Natural killer cell (primary cell): ENCODE results near the gene IL1RAPL2. TPM values are rescaled to one million over a fixed set of nuclear protein-coding genes. Genes with fewer than 3 reads are reported as not detected.

ENCODE experiments used
- ATAC-seq, 3 donors: fragments of 150-1000 bp in 2 of 3; fragments of 200-7000 bp in 1 of 3; cut with Tn5 transposase; 1 replicate in 1 of 3; 2 replicates in 2 of 3; pipeline ENCODE4 v1.10.0; 2021; ENCODE audit warnings: mild to moderate bottlenecking in 2 of 3, moderate library complexity in 2 of 3
- DNase-seq, 2 donors: peaks; one replicate each; pipeline versions ENCODE4 v3.0.0 to v3.0.0-alpha.2; 2013 to 2021; ENCODE audit warnings: mixed read lengths in 1 of 2
- H3K27ac ChIP-seq: one replicate; pipeline ENCODE4 v1.5.1; 2013; ENCODE audit warnings: mild to moderate bottlenecking, low read length
- H3K27me3 ChIP-seq: one replicate; pipeline ENCODE4 v1.6.1; 2013; ENCODE audit warnings: low read length; ENCODE audit not compliant: control insufficient read depth, insufficient read depth
- H3K36me3 ChIP-seq: one replicate; pipeline ENCODE4 v1.6.1; 2013; ENCODE audit warnings: low read length; ENCODE audit not compliant: control insufficient read depth, insufficient read depth
- H3K4me1 ChIP-seq: one replicate; pipeline ENCODE4 v1.6.1; 2013; ENCODE audit warnings: low read length; ENCODE audit not compliant: control insufficient read depth, insufficient read depth
- H3K4me3 ChIP-seq: one replicate; pipeline ENCODE4 v1.5.1; 2013; ENCODE audit warnings: low read length
- H3K9me3 ChIP-seq: one replicate; pipeline ENCODE4 v1.6.1; 2013; ENCODE audit warnings: low read length; ENCODE audit not compliant: control insufficient read depth, insufficient read depth
- H3K27ac Mint-ChIP-seq, 2 donors: one replicate each; pipeline ENCODE4 v1.8.0; 2022; ENCODE audit warnings: mild to moderate bottlenecking in 2 of 2, mixed read lengths in 2 of 2, moderate library complexity in 1 of 2
- H3K27me3 Mint-ChIP-seq, 2 donors: one replicate each; pipeline ENCODE4 v1.8.0; 2022; ENCODE audit warnings: low read depth in 2 of 2, mixed read lengths in 2 of 2
- H3K36me3 Mint-ChIP-seq: one replicate; pipeline ENCODE4 v1.8.0; 2022; ENCODE audit warnings: mixed read lengths
- H3K4me1 Mint-ChIP-seq, 2 donors: one replicate each; pipeline ENCODE4 v1.8.0; 2022; ENCODE audit warnings: mixed read lengths in 2 of 2
- H3K4me3 Mint-ChIP-seq: one replicate; pipeline ENCODE4 v1.8.0; 2022; ENCODE audit warnings: mild to moderate bottlenecking, moderate library complexity, mixed read lengths
- H3K9me3 Mint-ChIP-seq, 2 donors: one replicate each; pipeline ENCODE4 v1.8.0; 2022; ENCODE audit warnings: mixed read lengths in 2 of 2
- CTCF ChIP-seq: fragments of 200-600 bp; IDR thresholded peaks from one replicate; pipeline ENCODE4 v1.8.0; 2022; ENCODE audit warnings: antibody characterized with exemption
- WGBS: methylation state at CpG from one replicate; pipeline ENCODE4 v1.1.7; 2013; ENCODE audit warnings: missing lambda C conversion rate; ENCODE audit not compliant: insufficient coverage; 5-methylcytosine and 5-hydroxymethylcytosine counted together
- intact Hi-C: fragments of 100-400 bp; cut with micrococcal nuclease; formaldehyde crosslinking; loops from one replicate; pipeline ENCODE4 v1.14.2; 2022
- total RNA-seq, 4 donors: library from RNA; stranded (reverse); fragments of 120-200 nt in 1 of 4; gene quantifications; one replicate each; pipeline versions ENCODE4 v1.2.3 to v1.2.4, GENCODE V29; 2013 to 2022

The IL1RAPL2 gene
- total RNA-seq, 3 donors from 2014 or later (not counting 1 experiment from before 2014, with no cell fraction given) = not detected

- no peaks in the 10 kb centered on the region for H3K27me3 Mint-ChIP-seq
- no peaks in the 10 kb centered on the region for H3K4me1 Mint-ChIP-seq
- WGBS = 100% methylated on average over 1 of the region's 7 CpGs
- H3K36me3 Mint-ChIP-seq = no peaks in the 10 kb centered on the region
- intact Hi-C loops = no loop called here
- peaks cover 3 to 11% of the 10 kb centered on the region in 2 donors for H3K9me3 Mint-ChIP-seq
- no peak for DNase-seq
- TF ChIP-seq CTCF = no peak
- no peak for ATAC-seq
- Histone ChIP-seq H3K9me3 (no peaks in the 10 kb centered on the region), H3K4me3 (no peak within 1 kb of the TSS), H3K27me3 (no peaks in the 10 kb centered on the region), H3K36me3 (no peaks in the 10 kb centered on the region), H3K27ac (no peak within 1 kb of the TSS), H3K4me1 (no peaks in the 10 kb centered on the region)
- no peak within 1 kb of the TSS for H3K4me3 Mint-ChIP-seq
- no peak within 1 kb of the TSS for H3K27ac Mint-ChIP-seq
These were observed 654.6 kb downstream of the IL1RAPL2 start, which contains the start of gene TEX13A for GRCh38 chrX:105220636-105221035. Gene TEX13A (minus strand): TSS chrX:105220694. CDS start chrX:105220397, 297 bp downstream.

- H3K27me3 ChIP-seq = no peaks in the 10 kb centered on the region
- H3K36me3 ChIP-seq = no peaks in the 10 kb centered on the region
- H3K4me1 ChIP-seq = no peaks in the 10 kb centered on the region
- Mint-ChIP-seq H3K36me3 (no peaks in the 10 kb centered on the region), H3K9me3 (peaks cover 3 to 11% of the 10 kb centered on the region in 2 donors), H3K4me3 (no peak overlapping the region), H3K27me3 (no peaks in the 10 kb centered on the region), H3K27ac (no peak overlapping the region), H3K4me1 (no peaks in the 10 kb centered on the region)
- ATAC-seq (no peak), DNase-seq (no peak)
- no peaks in the 10 kb centered on the region for H3K9me3 ChIP-seq
- no peak overlapping the region for H3K27ac ChIP-seq
- WGBS = no CpG with 5 or more reads among the region's 3 CpGs
- H3K4me3 ChIP-seq = no peak overlapping the region
- TF ChIP-seq CTCF = no peak
- intact Hi-C loops = no loop called here
These were observed 655.4 kb downstream of the IL1RAPL2 start for GRCh38 chrX:105221374-105221773.

GRCh38 chrX:105226499-105226898, 660.5 kb downstream of the IL1RAPL2 start:
- H3K36me3 ChIP-seq = no peaks in the 10 kb centered on the region
- no peak for TF ChIP-seq CTCF
- Mint-ChIP-seq H3K27me3 (no peaks in the 10 kb centered on the region), H3K36me3 (no peaks in the 10 kb centered on the region), H3K4me3 (no peak overlapping the region), H3K4me1 (no peaks in the 10 kb centered on the region), H3K27ac (no peak overlapping the region), H3K9me3 (peaks cover 5 to 15% of the 10 kb centered on the region in 2 donors)
- no peak overlapping the region for H3K4me3 ChIP-seq
- WGBS = 67% methylated on average over 3 of the region's 5 CpGs
- no peak overlapping the region for H3K27ac ChIP-seq
- DNase-seq (no peak), ATAC-seq (no peak)
- no peaks in the 10 kb centered on the region for H3K9me3 ChIP-seq
- no peaks in the 10 kb centered on the region for H3K27me3 ChIP-seq
- intact Hi-C loops = no loop called here
- no peaks in the 10 kb centered on the region for H3K4me1 ChIP-seq

GRCh38 chrX:105228602-105229001, 662.6 kb downstream of the IL1RAPL2 start:
- H3K4me3 Mint-ChIP-seq = no peak overlapping the region
- peaks cover 4 to 9% of the 10 kb centered on the region in 2 donors for H3K9me3 Mint-ChIP-seq
- H3K4me1 ChIP-seq = no peaks in the 10 kb centered on the region
- no peaks in the 10 kb centered on the region for H3K27me3 ChIP-seq
- H3K27me3 Mint-ChIP-seq = no peaks in the 10 kb centered on the region
- no peaks in the 10 kb centered on the region for H3K36me3 Mint-ChIP-seq
- H3K36me3 ChIP-seq = no peaks in the 10 kb centered on the region
- intact Hi-C loops = no loop called here
- H3K27ac Mint-ChIP-seq = no peak overlapping the region
- DNase-seq (no peak), ATAC-seq (no peak)
- WGBS = 73% methylated on average over 2 of the region's 2 CpGs
- H3K9me3 ChIP-seq = no peaks in the 10 kb centered on the region
- no peak overlapping the region for H3K4me3 ChIP-seq
- H3K27ac ChIP-seq = no peak overlapping the region
- no peaks in the 10 kb centered on the region for H3K4me1 Mint-ChIP-seq
- no peak for TF ChIP-seq CTCF
